HG03280 (cell line): ENCODE results near the gene SPCS3.
"Not testable (repeated sequence)": the region's sequence is repeated elsewhere in the genome, so short reads cannot be mapped to it uniquely, and the experiment has no call there.

Source experiments
- ATAC-seq: cut with Tn5 transposase; IDR thresholded peaks from one replicate; pipeline ENCODE4 v1.9.1; 2021; ENCODE audit warnings: mild to moderate bottlenecking, moderate library complexity; ENCODE audit not compliant: unreplicated experiment

The SPCS3 gene

GRCh38 chr4:176340871-176341685 lies 21.3 kb downstream of the SPCS3 start:
- peak; percentile 70 for ATAC-seq

- ATAC-seq = no peak
Measured at GRCh38 chr4:176342384-176342783, 22.6 kb downstream of the SPCS3 start.

GRCh38 chr4:176343286-176343685 lies 23.5 kb downstream of the SPCS3 start:
- ATAC-seq = no peak

DNA sequence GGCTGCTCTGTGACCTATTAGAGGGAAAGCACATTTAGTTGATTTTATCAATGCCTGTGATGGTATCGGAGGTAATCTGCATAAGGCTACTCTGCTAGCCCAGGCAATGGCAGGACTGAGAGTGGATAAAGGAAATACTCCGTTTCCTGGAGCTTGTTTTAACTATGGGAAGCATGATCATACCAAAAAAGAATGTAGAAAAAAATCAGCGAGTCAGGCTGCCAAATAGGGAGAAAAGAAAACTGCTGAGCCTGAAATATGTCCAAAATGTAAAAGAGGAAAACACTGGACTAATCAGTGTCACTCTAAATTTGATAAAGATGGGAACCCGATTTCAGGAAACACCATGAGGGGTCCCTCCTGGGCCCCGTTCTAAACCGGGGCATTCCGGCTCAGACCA lies 25.6 kb downstream of the SPCS3 start:
- not testable (repeated sequence) for ATAC-seq

GRCh38 chr4:176346836-176347235 lies 27.1 kb downstream of the SPCS3 start:
- not testable (repeated sequence) for ATAC-seq

DNA sequence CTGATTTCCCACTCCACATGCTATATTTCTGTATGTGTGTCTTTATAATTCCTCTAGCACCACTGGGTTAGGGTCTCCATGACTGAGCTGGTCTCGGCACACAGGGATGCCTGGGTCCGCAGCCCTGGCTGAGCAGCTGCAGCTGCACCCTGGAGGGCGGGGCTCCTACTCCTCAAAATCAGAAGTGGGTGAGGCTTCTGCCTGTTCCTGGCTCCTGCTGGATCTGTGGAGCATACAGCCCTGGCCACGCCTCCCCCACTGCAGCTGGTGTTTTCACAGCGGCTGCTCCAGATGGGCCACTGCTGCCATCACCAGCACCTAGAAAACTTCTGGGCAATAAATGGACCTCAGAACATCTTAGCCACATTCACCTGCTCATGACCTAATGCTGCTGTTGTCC lies 30.9 kb downstream of the SPCS3 start:
- no peak for ATAC-seq

DNA sequence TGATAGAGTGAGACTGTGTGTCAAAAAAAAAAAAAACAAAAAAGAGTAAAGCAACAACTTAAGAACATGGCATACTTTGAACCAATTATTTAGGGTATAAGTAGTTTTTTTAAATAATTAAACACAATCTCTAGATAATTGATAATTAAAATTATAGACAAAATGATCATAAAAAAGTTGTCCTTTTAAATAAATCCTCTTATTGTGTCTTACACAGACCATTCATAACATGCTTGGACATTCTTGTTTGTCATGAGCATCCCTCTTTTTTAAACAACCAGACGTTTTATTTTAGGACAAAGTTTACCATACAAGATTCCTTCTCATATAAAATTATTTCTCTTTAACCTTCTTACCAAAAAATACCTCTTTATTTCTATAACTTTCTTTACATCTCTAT lies 35.1 kb downstream of the SPCS3 start:
- ATAC-seq = no peak

- peak; percentile 98 for ATAC-seq
Measured at GRCh38 chr4:176357359-176358082, 37.8 kb downstream of the SPCS3 start.

- ATAC-seq = peak; percentile 1
Measured at GRCh38 chr4:176358083-176358469, 38.3 kb downstream of the SPCS3 start.

- ATAC-seq = no peak
Measured at GRCh38 chr4:176359590-176359989, 39.8 kb downstream of the SPCS3 start.

DNA sequence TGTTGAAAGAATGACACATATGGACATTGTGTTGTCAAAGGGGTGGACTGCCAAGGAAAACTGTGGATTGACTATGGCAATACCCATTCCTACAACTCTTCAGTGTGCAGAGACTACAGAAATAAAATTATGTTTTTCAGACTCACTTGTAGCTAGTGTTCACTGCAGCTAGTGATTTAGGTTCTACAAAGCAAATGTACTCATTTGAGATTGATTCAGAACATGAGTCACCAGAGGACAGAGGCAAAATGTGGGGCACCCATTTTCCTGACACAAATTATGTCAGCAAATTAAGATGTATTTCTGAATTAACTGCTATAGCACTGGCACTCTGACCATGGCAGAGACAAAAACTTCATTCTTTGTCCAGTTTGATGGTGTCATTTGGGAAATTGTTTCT lies 40.7 kb downstream of the SPCS3 start:
- no peak for ATAC-seq

- ATAC-seq = peak; percentile 73
Measured at GRCh38 chr4:176363072-176363471, 43.3 kb downstream of the SPCS3 start.

- no peak for ATAC-seq
Measured at GRCh38 chr4:176367771-176368465, 48.2 kb downstream of the SPCS3 start.

- ATAC-seq = no peak
Measured at GRCh38 chr4:176376032-176376614, 56.4 kb downstream of the SPCS3 start.

DNA sequence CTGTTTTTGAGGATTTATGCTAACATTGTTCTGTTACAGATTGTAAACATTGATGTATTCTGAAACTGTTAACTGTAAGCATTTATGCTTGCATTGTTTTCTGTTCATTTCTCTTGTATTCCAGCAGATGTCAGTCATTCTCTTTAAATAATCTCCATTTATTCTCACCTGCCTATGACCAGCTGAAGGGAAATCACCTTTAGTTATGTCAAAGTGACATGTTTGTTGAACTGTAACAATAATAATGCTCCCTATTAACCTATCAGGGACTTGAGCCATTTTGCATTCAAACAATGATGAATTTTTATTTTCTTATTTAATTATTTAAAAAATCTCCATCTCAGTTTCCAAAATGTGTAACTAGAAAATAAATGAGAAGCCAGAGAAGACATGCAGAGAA lies 58.0 kb downstream of the SPCS3 start:
- ATAC-seq = peak; percentile 80

DNA sequence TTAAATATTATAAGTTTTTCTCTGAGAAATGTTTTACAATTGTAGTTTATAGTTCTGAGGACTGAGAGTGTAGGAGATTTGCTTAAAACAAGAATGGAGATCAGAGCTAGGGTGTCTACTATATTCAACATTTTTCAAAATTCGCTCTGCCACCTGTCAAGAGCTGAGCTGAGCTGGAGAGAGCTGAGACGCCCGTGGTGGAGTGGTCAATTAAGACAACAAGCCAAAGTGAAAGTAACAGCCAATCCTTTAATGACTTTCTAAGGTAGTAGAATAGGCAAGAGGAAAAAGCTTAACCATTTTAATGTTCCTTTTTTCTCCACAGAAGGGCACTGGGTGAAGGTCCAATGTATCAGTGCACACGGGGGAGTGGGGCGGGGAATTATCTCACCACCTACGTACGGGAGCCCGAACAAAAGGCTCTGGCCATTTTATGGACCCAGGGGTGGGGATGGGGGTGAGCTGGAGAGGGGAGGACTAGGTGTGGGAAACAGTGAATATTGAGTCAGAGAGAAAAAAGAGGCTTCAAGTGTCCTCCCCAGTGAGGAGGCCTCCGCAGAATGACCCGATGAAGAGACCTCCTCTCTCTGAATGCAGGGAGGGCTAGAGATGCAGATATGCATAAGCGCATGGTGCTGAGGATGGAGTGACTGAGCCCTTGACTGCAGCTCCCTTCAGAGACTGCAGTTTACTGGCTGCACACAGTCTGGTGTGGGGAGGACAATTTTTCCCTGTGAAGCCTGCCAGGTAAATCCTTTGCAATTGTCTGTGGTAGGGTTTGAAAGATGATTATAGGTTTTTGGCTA lies 60.8 kb downstream of the SPCS3 start:
- no peak for ATAC-seq
